ENCODE data around the gene PTER. TPM values are rescaled to one million over a fixed set of nuclear protein-coding genes. Genes with fewer than 3 reads are reported as not detected.

PTER gene
- total and polyA plus RNA-seq, 9 of the 15 experiments (the other 6 are each of a cell fraction or from before 2014, with no cell fraction given), result 15.5 to 42.1 (median 28.6) TPM

DNA sequence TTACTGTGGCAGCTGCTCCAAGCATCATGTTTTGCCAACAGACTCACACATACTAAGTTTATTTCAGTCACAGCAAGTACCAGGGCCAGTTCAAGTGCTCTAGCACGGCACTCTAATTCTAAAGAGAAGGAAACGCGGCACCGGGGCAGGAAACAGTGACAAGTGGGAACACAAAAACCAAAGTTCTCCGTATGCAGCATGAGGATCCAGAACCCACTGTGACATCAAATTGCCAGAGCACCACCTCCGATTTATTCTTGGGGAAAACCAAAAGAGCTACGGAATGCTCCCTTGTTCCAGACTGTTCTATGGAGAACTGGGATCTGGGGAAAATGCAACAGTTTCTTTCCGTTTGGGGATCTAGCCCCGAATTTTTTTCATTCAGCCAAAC is 448 bp upstream of the PTER start (continued):
- TF ChIP-seq ZNF592 (IDR thresholded peaks at IDR 0.05), result 0 out of 2 replicates have a peak, but pooled peaks have one; percentile 16
- TF ChIP-seq FOXA3 (CRISPR knock-in tag; conservative IDR thresholded peaks at IDR 0.05 in 1 of 2, IDR thresholded peaks at IDR 0.05 in 1 of 2), result peak in 1 of 2 experiments; percentile 33; a peak in 1 of 4 replicates

GRCh38 chr10:16437540-16437894 is 707 bp downstream of the PTER start:
- Histone ChIP-seq H2AFZ (ENCODE audit: low read depth, low read length) (peak overlapping the region; percentile 91), H3K79me2 (ENCODE audit: control insufficient read depth, insufficient read depth, low read length) (peaks cover 48% of the 10 kb centered on the region), H3K27me3 (ENCODE audit: control insufficient read depth in 2 of 2, insufficient read depth in 2 of 2, low read length in 2 of 2) (peaks cover 0 to 2% of the 10 kb centered on the region in 2 experiments; a peak in 2 of 5 replicates), H4K20me1 (replicated peaks; ENCODE audit: control insufficient read depth, insufficient read depth, low read length) (no peaks in the 10 kb centered on the region; the same call in 1 of the 2 replicates), H3K27ac (ENCODE audit: extremely low read depth, low read depth, low read length) (peak overlapping the region; percentile 76), H3K4me3 (peak overlapping the region; percentile 49), H3K4me2 (ENCODE audit: insufficient read depth, low read length) (peak overlapping the region; percentile 84), H3K4me1 (replicated peaks in 1 of 2; ENCODE audit: control insufficient read depth in 2 of 2, insufficient read depth in 2 of 2, low read length in 2 of 2) (peaks cover 10 to 16% of the 10 kb centered on the region in 2 experiments; a peak in 4 of 5 replicates), H3K9ac (ENCODE audit: insufficient read depth in 1 of 2, low read depth in 2 of 2, low read length in 2 of 2) (peak overlapping the region; percentile 73 to 96), H3K36me3 (ENCODE audit: control insufficient read depth, insufficient read depth, low read length) (peaks cover 27% of the 10 kb centered on the region; the same call in 2 of the 3 replicates), H3K9me3 (replicated peaks; ENCODE audit: control insufficient read depth, insufficient read depth, low read depth, low read length) (no peaks in the 10 kb centered on the region), H3K9me1 (ENCODE audit: control insufficient read depth, insufficient read depth, low read length) (no peaks in the 10 kb centered on the region)
- POLR2A ChIA-PET, result interaction anchor here (0.8 to 1.4 kb wide), 5 partner anchors 8 to 40 kb away, joined by 3 to 4 read pairs (median 4); no protein-coding TSS in a partner anchor
- in situ Hi-C loops (cut with MboI), result no loop called here
- ATAC-seq, result peak; percentile 3
- no peak for DNase-seq (ENCODE audit: extremely low read depth in 1 of 4, low spot score in 3 of 4)
- intact Hi-C loops (cut with micrococcal nuclease), result loop anchor here (10.0 kb wide), 1 partner anchor 107 kb away; no protein-coding TSS in a partner anchor
- TF ChIP-seq ARNT (IDR thresholded peaks at IDR 0.05) (0 out of 4 replicates have a peak, but pooled peaks of 1 of the 2 experiments have one; percentile 33), CSDE1 (IDR thresholded peaks at IDR 0.05) (0 out of 4 replicates have a peak, but pooled peaks of 1 of the 2 experiments have one; percentile 31), CEBPB (tag; IDR thresholded peaks at IDR 0.05) (peak; percentile 65), SMARCA4 (IDR thresholded peaks at IDR 0.05) (0 out of 2 replicates have a peak, but pooled peaks have one; percentile 8), ZNF644 (tag; IDR thresholded peaks at IDR 0.05; ENCODE audit: low read depth) (0 out of 2 replicates have a peak, but pooled peaks have one; percentile 40), MCM3 (IDR thresholded peaks at IDR 0.05) (no peak), EP300 (IDR thresholded peaks at IDR 0.05; ENCODE audit: low read length) (no peak), CREBBP (IDR thresholded peaks at IDR 0.05; ENCODE audit: low read depth, low read length) (no peak), MYC (IDR thresholded peaks at IDR 0.05; ENCODE audit: low read depth, low read length) (no peak), MYC (CRISPR knock-in tag; IDR thresholded peaks at IDR 0.05; ENCODE audit: borderline replicate concordance, low read depth) (no peak), HDAC6 (IDR thresholded peaks at IDR 0.05; ENCODE audit: low read depth, low read length) (no peak), ETV1 (tag; conservative IDR thresholded peaks at IDR 0.05; ENCODE audit: low read depth) (peak; percentile 42; the same call in 1 of the 2 replicates), CEBPG (CRISPR knock-in tag; IDR thresholded peaks at IDR 0.05) (no peak), CEBPG (tag; conservative IDR thresholded peaks at IDR 0.05 in 1 of 2, IDR thresholded peaks at IDR 0.05 in 1 of 2) (peak; percentile 36 to 65; a peak in 3 of 4 replicates)
- TF ChIP-seq, protein P1, sequence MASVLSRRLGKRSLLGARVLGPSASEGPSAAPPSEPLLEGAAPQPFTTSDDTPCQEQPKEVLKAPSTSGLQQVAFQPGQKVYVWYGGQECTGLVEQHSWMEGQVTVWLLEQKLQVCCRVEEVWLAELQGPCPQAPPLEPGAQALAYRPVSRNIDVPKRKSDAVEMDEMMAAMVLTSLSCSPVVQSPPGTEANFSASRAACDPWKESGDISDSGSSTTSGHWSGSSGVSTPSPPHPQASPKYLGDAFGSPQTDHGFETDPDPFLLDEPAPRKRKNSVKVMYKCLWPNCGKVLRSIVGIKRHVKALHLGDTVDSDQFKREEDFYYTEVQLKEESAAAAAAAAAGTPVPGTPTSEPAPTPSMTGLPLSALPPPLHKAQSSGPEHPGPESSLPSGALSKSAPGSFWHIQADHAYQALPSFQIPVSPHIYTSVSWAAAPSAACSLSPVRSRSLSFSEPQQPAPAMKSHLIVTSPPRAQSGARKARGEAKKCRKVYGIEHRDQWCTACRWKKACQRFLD (CRISPR knock-in tag; IDR thresholded peaks at IDR 0.05), result 0 out of 2 replicates have a peak, but pooled peaks have one; percentile 26
- no TSS peak for BruUV-seq (replicated peaks)
- WGBS (ENCODE audit: insufficient coverage, low coverage, missing lambda C conversion rate), result 12% methylated on average over 4 of the region's 5 CpGs
- CTCF ChIA-PET (ENCODE audit: low intra/inter-chr PET ratio), result no interaction called here
- no peak for FAIRE-seq

All from K562 (cell line).